Colon (tissue), 2 donors: ENCODE data around the gene PTEN.

Experiments used
- FAIRE-seq: peaks from 2 replicates; lab custom pipeline; 2012; peaks lifted over from hg19 to GRCh38; lab: Jason Lieb, UNC
- donor health status: control.
- donor health status: control.

The PTEN gene

GRCh38 chr10:87921931-87922688 is 58.7 kb downstream of the PTEN start:
- FAIRE-seq = no peak

- no peak for FAIRE-seq
Measured at GRCh38 chr10:87923233-87923632, 59.8 kb downstream of the PTEN start.

- FAIRE-seq = no peak
Measured at GRCh38 chr10:87925570-87925969, 62.1 kb downstream of the PTEN start.

- FAIRE-seq = no peak
Measured at GRCh38 chr10:87927091-87927490, 63.7 kb downstream of the PTEN start.

- no peak for FAIRE-seq
Measured at GRCh38 chr10:87928996-87929395, 65.6 kb downstream of the PTEN start.

- FAIRE-seq = no peak
Measured at GRCh38 chr10:87930141-87930540, 66.7 kb downstream of the PTEN start.

DNA sequence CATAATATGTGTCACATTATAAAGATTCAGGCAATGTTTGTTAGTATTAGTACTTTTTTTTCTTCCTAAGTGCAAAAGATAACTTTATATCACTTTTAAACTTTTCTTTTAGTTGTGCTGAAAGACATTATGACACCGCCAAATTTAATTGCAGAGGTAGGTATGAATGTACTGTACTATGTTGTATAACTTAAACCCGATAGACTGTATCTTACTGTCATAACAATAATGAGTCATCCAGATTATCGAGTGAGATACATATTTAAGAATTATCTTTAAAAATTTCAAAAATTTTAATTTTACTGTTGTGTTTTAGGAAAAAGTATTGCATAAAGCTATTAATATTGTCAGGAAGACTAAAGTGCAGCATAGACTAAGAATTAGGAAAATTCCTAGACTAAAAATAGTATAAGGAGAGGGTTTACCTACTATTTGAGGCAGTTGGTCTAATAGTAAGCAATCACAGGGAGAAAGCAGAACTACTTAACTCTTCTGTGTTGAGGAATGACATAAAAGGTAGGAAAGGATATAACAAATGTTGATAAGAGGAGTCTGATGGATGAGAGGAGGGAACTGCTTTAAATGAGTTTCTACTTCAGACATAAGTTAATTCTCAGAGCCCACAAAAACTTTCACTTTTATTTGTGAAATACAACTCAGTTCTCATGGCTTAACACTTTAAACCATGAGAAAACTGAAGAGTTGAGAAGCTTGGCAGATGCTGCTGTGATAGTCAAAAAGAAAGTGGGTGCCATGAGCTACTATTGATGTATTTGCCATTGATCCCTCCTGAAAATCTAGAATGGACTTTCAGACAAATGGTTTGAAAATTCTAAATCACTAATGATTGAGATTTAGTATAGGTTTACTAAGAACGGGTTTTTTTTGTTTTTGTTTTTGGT is 67.8 kb downstream of the PTEN start:
- no peak for FAIRE-seq

- FAIRE-seq = no peak
Measured at GRCh38 chr10:87931836-87932230, 68.4 kb downstream of the PTEN start.

- FAIRE-seq = no peak
Measured at GRCh38 chr10:87935290-87936141, 72.1 kb downstream of the PTEN start.

DNA sequence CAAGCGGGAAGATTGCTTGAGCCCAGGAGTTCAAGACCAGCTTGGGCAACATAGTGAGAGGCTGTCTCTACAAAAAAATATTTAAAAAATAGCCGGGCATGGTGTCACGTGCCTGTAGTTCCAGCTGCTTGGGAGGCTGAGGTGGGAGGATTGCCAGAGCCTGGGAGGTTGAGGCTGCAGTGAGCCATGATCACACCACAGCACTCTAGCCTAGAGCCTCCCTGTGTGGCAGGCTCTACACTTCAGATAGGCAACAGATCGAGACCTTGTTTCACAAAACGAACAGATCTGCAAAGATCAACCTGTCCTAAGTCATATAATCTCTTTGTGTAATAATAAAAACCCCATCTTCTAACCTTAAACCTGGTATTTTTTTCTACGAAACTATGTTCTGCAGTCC is 76.8 kb downstream of the PTEN start:
- no peak for FAIRE-seq

- FAIRE-seq = peak; percentile 69
Measured at GRCh38 chr10:87942884-87943527, 79.6 kb downstream of the PTEN start.

DNA sequence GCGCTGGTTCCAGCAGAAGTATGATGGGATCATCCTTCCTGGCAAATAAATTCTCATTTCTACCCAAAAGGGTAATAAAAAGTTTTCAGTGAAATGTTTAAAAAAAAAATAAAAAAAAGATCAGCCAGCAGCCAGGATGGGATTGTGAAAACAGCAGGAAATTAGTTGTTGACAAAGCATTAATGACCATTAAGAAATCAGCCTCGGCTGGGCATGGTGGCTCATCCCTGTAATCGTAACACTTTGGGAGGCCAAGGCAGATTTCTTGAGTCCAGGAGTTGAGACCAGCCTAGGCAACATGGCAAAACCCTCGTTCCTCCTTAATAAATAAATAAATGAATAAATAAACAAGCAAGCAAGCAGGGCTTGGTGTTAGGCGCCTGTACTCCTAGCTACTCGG is 82.6 kb downstream of the PTEN start:
- FAIRE-seq = no peak

DNA sequence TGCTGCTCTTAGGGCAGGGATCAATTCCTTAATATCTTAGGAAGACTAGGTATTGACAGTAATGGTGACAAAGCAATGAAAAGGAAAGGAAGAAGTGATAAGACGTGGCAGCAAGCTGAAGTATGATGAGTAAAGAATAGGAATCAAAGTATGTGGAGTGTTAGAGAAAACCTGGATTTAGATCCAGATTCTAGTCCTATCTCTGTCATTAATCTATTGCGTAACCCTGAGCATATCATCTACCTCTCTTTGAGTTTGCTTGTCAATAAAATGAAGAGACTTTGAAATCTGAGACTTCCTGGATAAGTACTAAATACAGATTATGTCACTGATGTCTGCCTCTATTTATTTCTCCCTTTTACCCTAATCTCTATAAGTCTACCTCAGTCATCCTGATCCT is 89.2 kb downstream of the PTEN start:
- no peak for FAIRE-seq

DNA sequence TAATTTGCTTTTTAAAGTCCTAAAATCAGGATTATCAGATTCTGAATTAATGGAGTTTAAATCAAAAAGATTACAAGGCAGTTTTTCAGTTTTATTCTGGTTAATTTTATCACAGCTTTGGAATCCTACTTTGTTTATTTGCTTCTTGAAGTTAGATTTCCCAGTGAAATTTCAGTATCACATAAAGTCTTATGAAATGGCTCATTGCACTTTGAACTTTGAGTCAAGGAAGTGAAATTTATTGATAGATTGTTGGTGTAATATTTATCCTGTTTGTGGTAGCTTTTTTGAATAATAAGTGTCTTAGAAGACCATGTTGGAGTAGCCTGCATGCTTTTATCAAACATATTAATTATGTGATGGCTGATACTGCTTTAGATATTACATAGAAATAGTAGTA is 92.6 kb downstream of the PTEN start:
- peak; percentile 36 for FAIRE-seq

DNA sequence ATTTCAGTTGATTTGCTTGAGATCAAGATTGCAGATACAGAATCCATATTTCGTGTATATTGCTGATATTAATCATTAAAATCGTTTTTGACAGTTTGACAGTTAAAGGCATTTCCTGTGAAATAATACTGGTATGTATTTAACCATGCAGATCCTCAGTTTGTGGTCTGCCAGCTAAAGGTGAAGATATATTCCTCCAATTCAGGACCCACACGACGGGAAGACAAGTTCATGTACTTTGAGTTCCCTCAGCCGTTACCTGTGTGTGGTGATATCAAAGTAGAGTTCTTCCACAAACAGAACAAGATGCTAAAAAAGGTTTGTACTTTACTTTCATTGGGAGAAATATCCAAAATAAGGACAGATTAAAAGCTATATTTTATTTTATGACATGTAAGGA is 94.3 kb downstream of the PTEN start:
- no peak for FAIRE-seq

- no peak for FAIRE-seq
Measured at GRCh38 chr10:87960230-87960629, 96.8 kb downstream of the PTEN start.

DNA sequence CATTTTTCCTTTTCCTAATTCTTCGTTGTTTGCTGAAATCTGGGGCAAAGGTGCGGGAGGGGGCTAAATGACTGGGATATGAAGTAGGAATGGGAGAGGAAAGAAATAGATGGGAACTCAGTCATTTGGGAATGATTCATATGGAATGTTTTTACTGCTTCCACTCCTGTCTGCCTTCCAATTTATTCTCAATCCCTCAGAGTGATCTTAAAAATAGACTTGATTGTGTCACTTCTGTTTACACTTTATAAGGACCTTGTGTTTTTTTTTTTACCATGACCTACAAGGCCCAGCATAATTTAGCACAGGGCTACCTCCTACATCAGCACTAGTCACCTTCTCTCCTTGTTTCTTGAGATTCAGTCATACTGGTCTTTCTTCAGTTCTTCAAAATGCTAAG is 97.9 kb downstream of the PTEN start:
- FAIRE-seq = no peak

DNA sequence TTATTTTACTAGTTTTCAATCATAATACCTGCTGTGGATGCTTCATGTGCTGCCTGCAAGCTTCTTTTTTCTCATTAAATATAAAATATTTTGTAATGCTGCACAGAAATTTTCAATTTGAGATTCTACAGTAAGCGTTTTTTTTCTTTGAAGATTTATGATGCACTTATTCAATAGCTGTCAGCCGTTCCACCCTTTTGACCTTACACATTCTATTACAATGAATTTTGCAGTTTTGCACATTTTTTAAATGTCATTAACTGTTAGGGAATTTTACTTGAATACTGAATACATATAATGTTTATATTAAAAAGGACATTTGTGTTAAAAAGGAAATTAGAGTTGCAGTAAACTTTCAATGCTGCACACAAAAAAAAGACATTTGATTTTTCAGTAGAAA is 103.0 kb downstream of the PTEN start:
- FAIRE-seq = no peak

DNA sequence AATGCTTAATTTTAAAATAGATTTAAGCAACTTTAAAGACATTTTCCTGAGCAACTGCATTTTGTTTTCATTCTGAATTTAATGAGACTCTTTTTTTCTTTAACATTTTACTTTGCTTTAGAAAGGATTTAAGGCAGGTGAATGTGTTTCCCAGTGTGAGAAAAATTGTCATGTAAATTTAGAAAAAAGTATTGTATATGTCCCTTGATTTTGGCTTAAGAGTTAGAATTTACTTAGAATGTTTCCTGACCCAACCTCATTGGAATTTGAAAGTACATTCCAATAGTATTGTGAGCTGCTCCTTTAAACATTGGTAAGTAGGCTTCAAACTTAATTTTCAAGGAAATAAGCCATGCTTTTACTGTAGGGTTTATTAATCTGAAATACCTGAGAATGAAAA is 110.2 kb downstream of the PTEN start:
- FAIRE-seq = no peak

- FAIRE-seq = no peak
Measured at GRCh38 chr10:87974130-87974529, 110.7 kb downstream of the PTEN start.

DNA sequence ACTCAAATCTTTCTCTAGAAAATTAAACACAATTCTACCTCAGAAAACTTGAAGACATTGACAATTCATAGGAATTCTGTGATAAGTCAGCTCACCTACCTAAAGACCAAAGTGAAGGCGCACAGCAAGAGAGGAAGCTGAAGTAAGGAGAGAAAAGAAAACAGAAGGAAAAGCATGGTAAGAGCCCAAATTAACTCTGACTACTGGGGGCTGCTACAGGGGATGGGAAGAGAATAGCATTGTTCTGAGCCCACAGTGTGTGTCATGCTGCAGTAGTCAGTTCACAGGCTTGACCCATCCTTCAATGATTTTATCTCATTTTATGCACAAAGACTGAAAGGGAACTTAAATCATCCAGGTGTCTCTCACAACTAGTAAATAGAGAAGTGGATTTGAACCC is 111.3 kb downstream of the PTEN start:
- no peak for FAIRE-seq

DNA sequence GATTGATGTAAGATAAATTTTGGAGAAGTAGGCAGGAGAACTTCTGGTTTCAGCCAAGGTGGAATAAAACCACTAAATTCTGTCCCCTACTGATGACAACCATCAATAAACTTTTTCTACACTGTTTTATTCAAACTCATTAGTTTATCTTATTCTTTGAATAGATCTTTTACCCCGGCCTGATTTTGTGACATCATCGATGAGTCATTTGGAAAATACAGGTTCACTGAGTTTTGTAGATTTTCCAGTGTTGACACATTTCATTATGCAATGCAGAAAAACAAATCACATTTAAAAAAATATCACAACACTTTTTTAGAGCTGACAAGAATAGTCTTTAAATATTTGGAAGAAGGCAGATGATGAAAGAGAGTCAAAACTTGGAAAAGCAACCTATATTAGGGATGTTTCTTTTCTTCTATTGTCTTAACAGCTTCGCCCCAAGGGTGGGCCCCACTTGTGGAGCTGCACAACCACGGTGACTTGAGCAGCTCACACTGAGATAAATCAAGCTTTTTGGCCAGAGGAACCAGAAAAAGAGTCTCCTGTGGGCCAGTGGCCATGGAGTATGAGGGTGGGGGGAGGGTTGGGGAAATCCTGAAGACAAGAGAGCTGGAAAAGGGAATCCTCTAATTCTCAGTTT is 112.8 kb downstream of the PTEN start:
- FAIRE-seq = no peak
